Smooth muscle cell (in vitro differentiated cells): Measurements from ENCODE around the gene CEP164. TPM values are rescaled to one million over a fixed set of nuclear protein-coding genes. Genes with fewer than 3 reads are reported as not detected.

ENCODE experiments used
- DNase-seq: peaks from one replicate; lab custom pipeline; 2025; ENCODE audit not compliant: unreplicated experiment; lab: John Stamatoyannopoulos, UW
- H2AFZ ChIP-seq: fragments of 200-600 bp; sonication (generic); 2 replicates; pipeline ENCODE4 v1.6.0; 2016; ENCODE audit warnings: antibody characterized with exemption, low read depth, mild to moderate bottlenecking
- H3F3A ChIP-seq: fragments of 200-600 bp; sonication (generic); 2 replicates; pipeline ENCODE4 v1.6.0; 2017; ENCODE audit warnings: antibody characterized with exemption, low read depth
- H3K27ac ChIP-seq: fragments of 200-600 bp; sonication (generic); 2 replicates; pipeline ENCODE4 v1.5.1; 2016; ENCODE audit warnings: low read depth, mild to moderate bottlenecking
- H3K27me3 ChIP-seq: fragments of 200-600 bp; sonication (generic); 2 replicates; pipeline ENCODE4 v1.6.1; 2016; ENCODE audit warnings: low read depth, mild to moderate bottlenecking
- H3K36me3 ChIP-seq: fragments of 200-600 bp; sonication (generic); 2 replicates; pipeline ENCODE4 v1.5.1; 2016; ENCODE audit warnings: low read depth
- H3K4me1 ChIP-seq: fragments of 200-600 bp; sonication (generic); 2 replicates; pipeline ENCODE4 v1.5.1; 2016; ENCODE audit warnings: low read depth
- H3K4me2 ChIP-seq: fragments of 200-600 bp; sonication (generic); 2 replicates; pipeline ENCODE4 v1.6.0; 2016; ENCODE audit warnings: mild to moderate bottlenecking
- H3K4me3 ChIP-seq: fragments of 200-600 bp; sonication (generic); 2 replicates; pipeline ENCODE4 v1.5.1; 2016; ENCODE audit warnings: mild to moderate bottlenecking
- H3K79me2 ChIP-seq: fragments of 200-600 bp; sonication (generic); 2 replicates; pipeline ENCODE4 v1.6.0; 2016; ENCODE audit warnings: low read depth, mild to moderate bottlenecking
- H3K9ac ChIP-seq: fragments of 200-600 bp; sonication (generic); 2 replicates; pipeline ENCODE4 v1.6.0; 2016; ENCODE audit warnings: low read depth
- H3K9me3 ChIP-seq: fragments of 200-600 bp; sonication (generic); replicated peaks from 2 replicates; pipeline ENCODE4 v1.5.1; 2016; ENCODE audit warnings: low read depth
- H4K20me1 ChIP-seq: fragments of 200-600 bp; sonication (generic); 2 replicates; pipeline ENCODE4 v1.6.0; 2016; ENCODE audit warnings: low read depth
- CTCF ChIP-seq: fragments of 200-600 bp; sonication (generic); IDR thresholded peaks from 2 replicates; pipeline ENCODE4 v1.5.1; 2017; ENCODE audit warnings: borderline replicate concordance, mild to moderate bottlenecking, antibody characterized with exemption; ENCODE audit not compliant: insufficient read depth, poor library complexity, severe bottlenecking
- WGBS: methylation state at CpG from one replicate; pipeline ENCODE4 v1.1.7; 2016; ENCODE audit warnings: low lambda C conversion rate; 5-methylcytosine and 5-hydroxymethylcytosine counted together
- polyA plus RNA-seq: library from polyadenylated mRNA; unstranded; fragments of >200 nt; fragmentation: Nextera tagmentation; extraction: Ambion mirVana; gene quantifications from 2 replicates; pipeline ENCODE4 v1.2.1, GENCODE V29; 2016
- total RNA-seq: library from RNA; depleted of rRNA; stranded (reverse); fragments of >200 nt; gene quantifications from 2 replicates; pipeline ENCODE4 v1.2.3, GENCODE V29; 2014

CEP164 gene
- total and polyA plus RNA-seq, 2 experiments from 2014 or later: 11.2 to 30.7 TPM

GRCh38 chr11:117426941-117427340 lies 99.3 kb downstream of the CEP164 start:
- Histone ChIP-seq H3K36me3 (no peaks in the 10 kb centered on the region), H3K27me3 (peaks cover 5% of the 10 kb centered on the region), H3K4me1 (peaks cover 6% of the 10 kb centered on the region), H3K4me2 (no peak overlapping the region), H3K27ac (no peak overlapping the region), H3K9me3 (no peaks in the 10 kb centered on the region), H3K79me2 (no peaks in the 10 kb centered on the region), H3F3A (no peaks in the 10 kb centered on the region), H3K9ac (no peak overlapping the region), H3K4me3 (no peak overlapping the region), H2AFZ (no peak overlapping the region), H4K20me1 (no peaks in the 10 kb centered on the region)
- no peak for DNase-seq
- TF ChIP-seq CTCF: no peak
- WGBS: 90% methylated on average over 7 of the region's 7 CpGs

- peaks cover 6% of the 10 kb centered on the region for H3K4me1 ChIP-seq
- H3K4me3 ChIP-seq: no peak overlapping the region
- no peaks in the 10 kb centered on the region for H3F3A ChIP-seq
- no peaks in the 10 kb centered on the region for H4K20me1 ChIP-seq
- H3K27me3 ChIP-seq: peaks cover 5% of the 10 kb centered on the region
- H3K27ac ChIP-seq: no peak overlapping the region
- H3K36me3 ChIP-seq: no peaks in the 10 kb centered on the region
- H2AFZ ChIP-seq: no peak overlapping the region
- no peak for TF ChIP-seq CTCF
- WGBS: 85% methylated on average over 11 of the region's 11 CpGs
- no peaks in the 10 kb centered on the region for H3K79me2 ChIP-seq
- DNase-seq: no peak
- no peak overlapping the region for H3K4me2 ChIP-seq
- H3K9me3 ChIP-seq: no peaks in the 10 kb centered on the region
- no peak overlapping the region for H3K9ac ChIP-seq
These were observed 99.8 kb downstream of the CEP164 start for GRCh38 chr11:117427356-117427874.

GRCh38 chr11:117428186-117428855 lies 100.7 kb downstream of the CEP164 start:
- Histone ChIP-seq H3K36me3 (no peaks in the 10 kb centered on the region), H3K9me3 (no peaks in the 10 kb centered on the region), H3K4me3 (no peak overlapping the region), H3F3A (no peaks in the 10 kb centered on the region), H3K27me3 (peaks cover 5% of the 10 kb centered on the region), H3K4me1 (peaks cover 6% of the 10 kb centered on the region), H3K9ac (no peak overlapping the region), H3K27ac (no peak overlapping the region), H2AFZ (no peak overlapping the region), H3K79me2 (no peaks in the 10 kb centered on the region), H4K20me1 (no peaks in the 10 kb centered on the region), H3K4me2 (no peak overlapping the region)
- TF ChIP-seq CTCF: no peak
- WGBS: 95% methylated on average over 31 of the region's 32 CpGs
- DNase-seq: no peak

GRCh38 chr11:117428856-117429229 lies 101.2 kb downstream of the CEP164 start:
- peaks cover 3% of the 10 kb centered on the region for H3K27me3 ChIP-seq
- no peak overlapping the region for H3K4me2 ChIP-seq
- H3K9me3 ChIP-seq: no peaks in the 10 kb centered on the region
- WGBS: 87% methylated on average over 7 of the region's 7 CpGs
- no peak overlapping the region for H3K27ac ChIP-seq
- no peaks in the 10 kb centered on the region for H4K20me1 ChIP-seq
- no peaks in the 10 kb centered on the region for H3F3A ChIP-seq
- H3K4me3 ChIP-seq: no peak overlapping the region
- H2AFZ ChIP-seq: no peak overlapping the region
- H3K4me1 ChIP-seq: peaks cover 6% of the 10 kb centered on the region
- H3K9ac ChIP-seq: no peak overlapping the region
- no peak for TF ChIP-seq CTCF
- no peaks in the 10 kb centered on the region for H3K79me2 ChIP-seq
- DNase-seq: no peak
- H3K36me3 ChIP-seq: no peaks in the 10 kb centered on the region
